Suprapubic skin (tissue), 4 donors: ENCODE measurements around the gene TRAF3. TPM values are rescaled to one million over a fixed set of nuclear protein-coding genes. Genes with fewer than 3 reads are reported as not detected.

ENCODE experiments used
- DNase-seq, 2 donors: peaks; one replicate each; pipeline ENCODE4 v3.0.0-alpha.2; 2019; ENCODE audit warnings: low spot score in 2 of 2
- H3K27ac ChIP-seq: fragments of 200-600 bp; sonication (generic); one replicate; pipeline ENCODE4 v1.5.1; 2019
- H3K27me3 ChIP-seq: fragments of 200-600 bp; sonication (generic); one replicate; pipeline ENCODE4 v1.5.1; 2019
- H3K36me3 ChIP-seq: fragments of 200-600 bp; sonication (generic); one replicate; pipeline ENCODE4 v1.5.1; 2019
- H3K4me1 ChIP-seq: fragments of 200-600 bp; sonication (generic); one replicate; pipeline ENCODE4 v1.5.1; 2019
- H3K4me3 ChIP-seq: fragments of 200-600 bp; sonication (generic); one replicate; pipeline ENCODE4 v1.5.1; 2019; ENCODE audit warnings: mild to moderate bottlenecking
- H3K9me3 ChIP-seq: fragments of 200-600 bp; sonication (generic); one replicate; pipeline ENCODE4 v1.5.1; 2019
- EP300 ChIP-seq: sonication (generic); formaldehyde crosslinking; IDR thresholded peaks from one replicate; pipeline ENCODE4 v1.6.1; 2017; ENCODE audit warnings: antibody characterized with exemption
- POLR2A ChIP-seq, 2 donors: fragments of 450-650 bp; IDR thresholded peaks; one replicate each; pipeline ENCODE4 v1.6.1; 2017; ENCODE audit warnings: antibody characterized with exemption in 2 of 2, mild to moderate bottlenecking in 2 of 2, moderate library complexity in 2 of 2
- POLR2AphosphoS5 ChIP-seq, 3 donors: sonication (generic); formaldehyde crosslinking; IDR thresholded peaks; one replicate each; pipeline ENCODE4 v1.6.1; 2017; ENCODE audit warnings: antibody characterized with exemption in 3 of 3
- WGBS: methylation state at CpG from one replicate; pipeline ENCODE4 v1.1.5; 2018; 5-methylcytosine and 5-hydroxymethylcytosine counted together
- total RNA-seq, 4 donors: library from RNA; depleted of rRNA; stranded (reverse); fragments of >200 nt; gene quantifications; one replicate each; pipeline ENCODE4 v1.1.0, GENCODE V29; 2016
- TF ChIP-seq, protein P1 (sequence below), 2 donors: fragments of 200-600 bp in 1 of 2; fragments of 450-650 bp in 1 of 2; sonication (generic) in 1 of 2; IDR thresholded peaks; one replicate each; pipeline ENCODE4 v1.5.1; 2016 to 2019; ENCODE audit warnings: antibody characterized with exemption in 2 of 2, mild to moderate bottlenecking in 1 of 2, moderate library complexity in 1 of 2

The TRAF3 gene
- total RNA-seq, 4 donors from 2014 or later, result 8.7 to 22.8 (median 14.2) TPM

DNA sequence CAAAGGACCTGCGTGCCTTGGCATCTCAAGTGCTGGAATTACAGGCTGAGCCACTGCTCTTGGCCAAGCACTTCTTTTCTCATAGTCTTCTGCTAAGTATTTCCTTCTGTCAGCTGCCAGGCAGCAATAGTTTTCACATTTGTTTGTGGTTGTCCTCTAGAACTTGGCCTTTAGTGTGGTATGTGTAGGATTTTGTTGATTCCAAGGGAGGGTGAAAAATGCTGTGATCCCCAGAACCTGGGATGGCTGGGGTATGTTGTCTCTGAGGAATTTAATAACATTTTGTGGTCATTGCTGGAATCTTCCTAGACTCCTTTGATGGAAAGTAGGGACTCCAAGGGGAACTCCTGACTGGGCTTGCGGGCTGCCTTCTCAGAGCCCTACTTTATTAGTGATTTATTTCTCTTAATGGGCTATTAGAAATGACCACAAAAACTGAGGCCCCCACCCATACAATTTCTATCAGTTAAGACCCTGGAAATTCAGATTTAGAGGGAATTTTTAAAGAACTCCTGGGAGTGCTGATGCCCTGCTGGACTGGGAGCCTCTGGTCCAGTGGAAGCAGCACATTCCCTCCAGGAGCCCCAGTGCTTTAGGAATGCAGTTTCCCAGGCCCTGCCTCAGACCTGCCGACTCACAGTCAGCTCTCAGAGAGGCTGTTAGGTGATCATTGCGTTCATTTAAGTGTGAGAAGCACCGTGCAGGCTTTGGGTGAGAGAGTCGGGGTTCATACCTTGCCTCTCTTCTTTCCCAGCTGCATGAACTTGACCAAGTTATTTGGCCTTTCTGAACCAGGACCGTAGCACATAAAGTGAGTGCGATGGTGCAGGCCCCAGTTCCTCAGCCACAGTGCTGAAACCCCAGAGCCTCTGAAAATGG, 22.7 kb downstream of the TRAF3 start:
- H3K4me3 ChIP-seq, result no peak overlapping the region
- WGBS, result 70% methylated on average over 8 of the region's 8 CpGs
- peak in 1 of 2 donors; percentile 4 for DNase-seq
- H3K27ac ChIP-seq, result no peak overlapping the region
- TF ChIP-seq POLR2AphosphoS5 (IDR thresholded peaks at IDR 0.05) (no peak), POLR2A (IDR thresholded peaks at IDR 0.05) (no peak), EP300 (no peak)
- TF ChIP-seq, protein P1, sequence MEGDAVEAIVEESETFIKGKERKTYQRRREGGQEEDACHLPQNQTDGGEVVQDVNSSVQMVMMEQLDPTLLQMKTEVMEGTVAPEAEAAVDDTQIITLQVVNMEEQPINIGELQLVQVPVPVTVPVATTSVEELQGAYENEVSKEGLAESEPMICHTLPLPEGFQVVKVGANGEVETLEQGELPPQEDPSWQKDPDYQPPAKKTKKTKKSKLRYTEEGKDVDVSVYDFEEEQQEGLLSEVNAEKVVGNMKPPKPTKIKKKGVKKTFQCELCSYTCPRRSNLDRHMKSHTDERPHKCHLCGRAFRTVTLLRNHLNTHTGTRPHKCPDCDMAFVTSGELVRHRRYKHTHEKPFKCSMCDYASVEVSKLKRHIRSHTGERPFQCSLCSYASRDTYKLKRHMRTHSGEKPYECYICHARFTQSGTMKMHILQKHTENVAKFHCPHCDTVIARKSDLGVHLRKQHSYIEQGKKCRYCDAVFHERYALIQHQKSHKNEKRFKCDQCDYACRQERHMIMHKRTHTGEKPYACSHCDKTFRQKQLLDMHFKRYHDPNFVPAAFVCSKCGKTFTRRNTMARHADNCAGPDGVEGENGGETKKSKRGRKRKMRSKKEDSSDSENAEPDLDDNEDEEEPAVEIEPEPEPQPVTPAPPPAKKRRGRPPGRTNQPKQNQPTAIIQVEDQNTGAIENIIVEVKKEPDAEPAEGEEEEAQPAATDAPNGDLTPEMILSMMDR (IDR thresholded peaks at IDR 0.05), result no peak
- H3K9me3 ChIP-seq, result no peaks in the 10 kb centered on the region
- H3K27me3 ChIP-seq, result no peaks in the 10 kb centered on the region
- peaks cover 8% of the 10 kb centered on the region for H3K4me1 ChIP-seq
- no peaks in the 10 kb centered on the region for H3K36me3 ChIP-seq

DNA sequence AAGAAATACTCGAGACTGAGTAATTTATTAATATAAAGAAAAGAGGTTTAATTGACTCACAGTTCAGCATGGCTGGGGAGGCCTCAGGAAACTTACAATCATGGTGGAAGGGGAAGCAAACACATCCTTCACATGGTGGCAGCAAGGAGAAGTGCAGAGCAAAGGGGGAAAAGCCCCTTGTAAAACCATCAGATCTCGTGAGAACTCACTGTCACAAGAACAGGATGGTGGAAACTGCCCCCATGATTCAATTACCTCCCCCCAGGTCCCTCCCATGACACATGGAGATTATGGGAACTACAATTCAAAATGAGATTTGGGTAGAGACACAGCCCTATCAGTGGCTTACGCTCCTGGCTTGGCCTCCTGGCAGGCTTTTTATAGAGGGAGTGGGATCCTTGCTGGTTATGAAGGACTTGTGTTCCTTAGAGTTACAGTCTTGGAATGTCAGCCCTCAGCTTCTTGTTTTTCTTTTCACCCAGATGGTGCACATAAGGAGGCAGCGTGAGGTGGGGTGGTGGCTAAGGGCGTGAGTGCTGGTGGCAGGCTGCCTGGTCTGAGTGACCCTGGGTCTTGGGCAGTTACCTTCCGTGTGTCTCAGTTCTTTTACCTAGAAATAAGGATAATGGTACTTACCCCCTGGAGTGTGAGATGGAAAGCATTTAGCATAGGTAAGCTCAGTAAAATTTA, 25.7 kb downstream of the TRAF3 start:
- Histone ChIP-seq H3K4me3 (no peak overlapping the region), H3K9me3 (no peaks in the 10 kb centered on the region), H3K36me3 (no peaks in the 10 kb centered on the region), H3K27ac (no peak overlapping the region), H3K27me3 (no peaks in the 10 kb centered on the region), H3K4me1 (no peaks in the 10 kb centered on the region)
- TF ChIP-seq EP300 (no peak), POLR2AphosphoS5 (IDR thresholded peaks at IDR 0.05) (no peak), POLR2A (IDR thresholded peaks at IDR 0.05) (no peak)
- TF ChIP-seq, protein P1 (IDR thresholded peaks at IDR 0.05), result no peak
- 79% methylated on average over 6 of the region's 6 CpGs for WGBS
- DNase-seq, result no peak

DNA sequence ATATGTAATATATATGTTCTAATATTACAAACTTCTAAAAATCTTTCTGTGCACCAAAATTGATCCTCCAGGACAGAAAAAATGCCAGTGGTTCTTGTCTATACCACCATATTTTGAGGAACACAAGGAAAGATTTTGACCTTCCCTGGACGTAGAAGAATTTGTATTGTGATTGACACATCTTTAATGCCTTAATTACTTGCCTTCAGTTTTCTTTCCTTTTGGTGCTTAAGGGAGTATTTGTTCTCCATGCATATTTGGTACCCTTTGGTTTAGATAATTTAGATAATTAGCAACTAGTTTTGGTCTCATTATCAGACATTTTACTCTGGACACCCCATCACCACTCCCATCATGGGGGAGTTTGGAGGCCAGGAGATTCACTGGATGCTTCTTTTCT, 27.6 kb downstream of the TRAF3 start:
- Histone ChIP-seq H3K27ac (no peak overlapping the region), H3K27me3 (no peaks in the 10 kb centered on the region), H3K36me3 (no peaks in the 10 kb centered on the region), H3K4me3 (no peak overlapping the region), H3K4me1 (no peaks in the 10 kb centered on the region), H3K9me3 (no peaks in the 10 kb centered on the region)
- TF ChIP-seq EP300 (no peak), POLR2A (IDR thresholded peaks at IDR 0.05) (no peak), POLR2AphosphoS5 (IDR thresholded peaks at IDR 0.05) (no peak)
- TF ChIP-seq, protein P1 (IDR thresholded peaks at IDR 0.05), result no peak
- WGBS, result 94% methylated on average over 1 of the region's 1 CpG
- no peak for DNase-seq

DNA sequence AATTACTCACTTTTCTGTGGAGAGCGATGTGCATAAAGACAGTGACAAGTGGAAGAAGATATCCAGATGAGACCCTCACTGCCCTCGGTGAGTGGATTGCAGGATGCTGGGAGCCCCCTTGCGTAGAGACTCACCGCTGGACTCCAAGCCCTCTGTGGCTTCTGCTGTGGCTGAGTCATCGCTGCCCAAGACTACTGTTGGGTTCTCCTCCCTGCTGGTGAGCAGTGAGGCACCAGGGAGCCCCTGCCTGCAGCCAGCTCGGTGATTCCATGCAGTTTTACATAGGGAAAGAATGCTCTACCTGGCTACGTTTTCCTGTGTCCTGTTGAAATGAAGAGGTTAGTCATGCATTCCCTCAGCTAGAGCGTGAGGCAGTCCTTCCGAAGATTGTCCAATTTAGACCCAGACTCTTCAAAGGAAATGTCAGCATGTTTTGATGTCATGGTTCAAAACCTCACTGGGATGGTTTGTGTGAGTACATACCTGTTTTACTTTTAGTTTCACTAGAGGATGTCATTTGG, 28.2 kb downstream of the TRAF3 start:
- no peak overlapping the region for H3K27ac ChIP-seq
- no peak for DNase-seq
- 85% methylated on average over 9 of the region's 9 CpGs for WGBS

More for the DNA sequence above, 28.2 kb downstream of the TRAF3 start:
- Histone ChIP-seq H3K9me3 (no peaks in the 10 kb centered on the region), H3K36me3 (no peaks in the 10 kb centered on the region), H3K4me1 (no peaks in the 10 kb centered on the region), H3K4me3 (no peak overlapping the region), H3K27me3 (no peaks in the 10 kb centered on the region)
- no peak for TF ChIP-seq POLR2A (IDR thresholded peaks at IDR 0.05)
- TF ChIP-seq, protein P1 (IDR thresholded peaks at IDR 0.05), result no peak
- TF ChIP-seq POLR2AphosphoS5 (IDR thresholded peaks at IDR 0.05), result no peak
- no peak for TF ChIP-seq EP300
